Trophoblast cell (in vitro differentiated cells and primary cell): ENCODE data around the gene MXI1.
A peak's percentile ranks its signal among the peaks of the same experiment; 100 is the strongest.

Experiments
- DNase-seq, 2 donors: peaks; one replicate each; pipeline ENCODE4 v3.0.0-alpha.2; 2016
- H2AFZ ChIP-seq: 2 replicates; pipeline ENCODE4 v1.6.1; 2013; ENCODE audit warnings: low read length, moderate library complexity, mild to moderate bottlenecking; ENCODE audit not compliant: insufficient read depth, poor library complexity
- H2AK5ac ChIP-seq: 2 replicates; pipeline ENCODE4 v1.6.1; 2013; ENCODE audit warnings: mild to moderate bottlenecking, low read length
- H2BK120ac ChIP-seq: 2 replicates; pipeline ENCODE4 v1.6.1; 2013; ENCODE audit warnings: low read length, mild to moderate bottlenecking, moderate library complexity; ENCODE audit not compliant: insufficient read depth, poor library complexity
- H2BK12ac ChIP-seq: 2 replicates; pipeline ENCODE4 v1.6.1; 2013; ENCODE audit warnings: mild to moderate bottlenecking, low read length, moderate library complexity
- H2BK5ac ChIP-seq: 2 replicates; pipeline ENCODE4 v1.6.1; 2013; ENCODE audit warnings: low read length, low read depth, moderate library complexity, mild to moderate bottlenecking; ENCODE audit not compliant: poor library complexity
- H3K14ac ChIP-seq: 2 replicates; pipeline ENCODE4 v1.6.1; 2013; ENCODE audit warnings: mild to moderate bottlenecking, low read length
- H3K18ac ChIP-seq: 2 replicates; pipeline ENCODE4 v1.6.1; 2013; ENCODE audit warnings: mild to moderate bottlenecking, low read length
- H3K23ac ChIP-seq: 2 replicates; pipeline ENCODE4 v1.6.1; 2013; ENCODE audit warnings: low read length
- H3K27ac ChIP-seq: 2 replicates; pipeline ENCODE4 v1.5.1; 2013; ENCODE audit warnings: low read depth, mild to moderate bottlenecking, inconsistent platforms, low read length, moderate library complexity
- H3K27me3 ChIP-seq: 2 replicates; pipeline ENCODE4 v1.6.1; 2013; ENCODE audit warnings: inconsistent platforms, mild to moderate bottlenecking, low read length, moderate library complexity; ENCODE audit not compliant: insufficient read depth
- H3K36me3 ChIP-seq, 2 experiments: 1 replicate in 1 of 2; 2 replicates in 1 of 2; pipeline ENCODE4 v1.6.1; 2013; ENCODE audit warnings: low read length in 2 of 2, mild to moderate bottlenecking in 2 of 2, moderate library complexity in 1 of 2; ENCODE audit not compliant: insufficient read depth in 2 of 2, control insufficient read depth in 1 of 2
- H3K4ac ChIP-seq: 2 replicates; pipeline ENCODE4 v1.6.1; 2013; ENCODE audit warnings: low read depth, mild to moderate bottlenecking, low read length, moderate library complexity
- H3K4me1 ChIP-seq, 2 experiments: 1 replicate in 1 of 2; 2 replicates in 1 of 2; pipeline ENCODE4 v1.6.1; 2013; ENCODE audit warnings: low read length in 2 of 2, mild to moderate bottlenecking in 2 of 2, moderate library complexity in 1 of 2; ENCODE audit not compliant: insufficient read depth in 2 of 2, control insufficient read depth in 1 of 2
- H3K4me2 ChIP-seq: 2 replicates; pipeline ENCODE4 v1.6.1; 2013; ENCODE audit warnings: inconsistent platforms, mild to moderate bottlenecking, low read length, moderate library complexity
- H3K4me3 ChIP-seq: 2 replicates; pipeline ENCODE4 v1.5.1; 2013; ENCODE audit warnings: mild to moderate bottlenecking, low read depth, low read length, inconsistent platforms
- H3K79me1 ChIP-seq: one replicate; pipeline ENCODE4 v1.6.1; 2013; ENCODE audit warnings: low read length
- H3K79me2 ChIP-seq: 2 replicates; pipeline ENCODE4 v1.6.1; 2013; ENCODE audit warnings: low read length, mild to moderate bottlenecking; ENCODE audit not compliant: control insufficient read depth, insufficient read depth, poor library complexity
- H3K9ac ChIP-seq: 2 replicates; pipeline ENCODE4 v1.6.1; 2013; ENCODE audit warnings: mild to moderate bottlenecking, low read length
- H3K9me3 ChIP-seq: 2 replicates; pipeline ENCODE4 v1.6.1; 2013; ENCODE audit warnings: low read depth, mild to moderate bottlenecking, control low read depth, inconsistent platforms, low read length; ENCODE audit not compliant: insufficient read depth
- H4K12ac ChIP-seq: 2 replicates; pipeline ENCODE4 v1.6.1; 2013; ENCODE audit warnings: low read depth, mild to moderate bottlenecking, low read length, moderate library complexity
- H4K8ac ChIP-seq: 2 replicates; pipeline ENCODE4 v1.6.1; 2013; ENCODE audit warnings: low read depth, mild to moderate bottlenecking, low read length, moderate library complexity
- H4K91ac ChIP-seq: one replicate; pipeline ENCODE4 v1.6.1; 2013; ENCODE audit warnings: low read depth, mild to moderate bottlenecking, low read length, moderate library complexity
- WGBS: extraction: QIAGEN DNeasy Blood & Tissue Kit; methylation state at CpG from one replicate; pipeline ENCODE4 v1.1.7; 2013; ENCODE audit warnings: missing lambda C conversion rate; ENCODE audit not compliant: insufficient read length, insufficient coverage; ENCODE audit errors: extremely low coverage; 5-methylcytosine and 5-hydroxymethylcytosine counted together

MXI1 gene

GRCh38 chr10:110221044-110221720, 13.8 kb downstream of the MXI1 start:
- peak overlapping the region; percentile 51 for H3K4me2 ChIP-seq
- WGBS, result no CpG with 5 or more reads among the region's 4 CpGs

GRCh38 chr10:110221721-110222261, 14.4 kb downstream of the MXI1 start:
- Histone ChIP-seq H2BK5ac (no peak overlapping the region), H4K12ac (no peak overlapping the region), H4K91ac (no peak overlapping the region), H3K4me3 (no peak overlapping the region), H4K8ac (peak overlapping the region; percentile 31), H2AFZ (no peak overlapping the region), H3K9me3 (no peaks in the 10 kb centered on the region), H3K4me2 (peak overlapping the region; percentile 51), H3K18ac (no peak overlapping the region), H3K4me1 (peaks cover 0 to 3% of the 10 kb centered on the region in 2 experiments), H3K14ac (no peak overlapping the region), H3K79me1 (no peaks in the 10 kb centered on the region), H3K27ac (no peak overlapping the region), H3K9ac (no peak overlapping the region), H2BK12ac (no peak overlapping the region), H3K4ac (no peak overlapping the region), H3K36me3 (no peaks in the 10 kb centered on the region), H2BK120ac (no peak overlapping the region), H2AK5ac (no peak overlapping the region), H3K79me2 (no peaks in the 10 kb centered on the region), H3K27me3 (no peaks in the 10 kb centered on the region), H3K23ac (no peak overlapping the region)
- DNase-seq, result peak; percentile 94 to 98
- WGBS, result no CpG with 5 or more reads among the region's 20 CpGs

More at GRCh38 chr10:110221044-110221720, 13.8 kb downstream of the MXI1 start:
- Histone ChIP-seq H2BK12ac (no peak overlapping the region), H2BK5ac (no peak overlapping the region), H3K18ac (no peak overlapping the region), H3K79me1 (no peaks in the 10 kb centered on the region), H3K27ac (no peak overlapping the region), H2BK120ac (no peak overlapping the region), H3K9me3 (no peaks in the 10 kb centered on the region), H3K9ac (no peak overlapping the region), H3K23ac (no peak overlapping the region), H3K4ac (no peak overlapping the region), H3K4me3 (no peak overlapping the region), H2AFZ (no peak overlapping the region), H3K79me2 (no peaks in the 10 kb centered on the region), H3K36me3 (no peaks in the 10 kb centered on the region), H4K8ac (no peak overlapping the region), H3K4me1 (peaks cover 0 to 3% of the 10 kb centered on the region in 2 experiments), H2AK5ac (no peak overlapping the region), H3K14ac (no peak overlapping the region), H4K12ac (no peak overlapping the region), H4K91ac (no peak overlapping the region), H3K27me3 (no peaks in the 10 kb centered on the region)
- no peak for DNase-seq

- no peak overlapping the region for H4K91ac ChIP-seq
- H2BK5ac ChIP-seq, result no peak overlapping the region
- H3K4me3 ChIP-seq, result no peak overlapping the region
- no CpG with 5 or more reads among the region's 4 CpGs for WGBS
- no peak overlapping the region for H3K4me2 ChIP-seq
- H3K23ac ChIP-seq, result no peak overlapping the region
- H4K8ac ChIP-seq, result no peak overlapping the region
- H3K79me2 ChIP-seq, result no peaks in the 10 kb centered on the region
- H3K18ac ChIP-seq, result no peak overlapping the region
- peaks cover 2% of the 10 kb centered on the region for H3K79me1 ChIP-seq
- no peak overlapping the region for H2BK120ac ChIP-seq
- H3K14ac ChIP-seq, result no peak overlapping the region
- no peak overlapping the region for H3K27ac ChIP-seq
- H2AFZ ChIP-seq, result no peak overlapping the region
- H3K9ac ChIP-seq, result no peak overlapping the region
- H3K36me3 ChIP-seq, result no peaks in the 10 kb centered on the region
- H2BK12ac ChIP-seq, result no peak overlapping the region
- no peaks in the 10 kb centered on the region for H3K9me3 ChIP-seq
- DNase-seq, result no peak
- H4K12ac ChIP-seq, result no peak overlapping the region
- H3K4ac ChIP-seq, result no peak overlapping the region
- peaks cover 0 to 3% of the 10 kb centered on the region in 2 experiments for H3K4me1 ChIP-seq
- no peak overlapping the region for H2AK5ac ChIP-seq
- H3K27me3 ChIP-seq, result no peaks in the 10 kb centered on the region
These were observed 15.4 kb downstream of the MXI1 start for GRCh38 chr10:110222641-110223297.

GRCh38 chr10:110223298-110223925, 16.0 kb downstream of the MXI1 start:
- H3K36me3 ChIP-seq, result no peaks in the 10 kb centered on the region

More at GRCh38 chr10:110223298-110223925, 16.0 kb downstream of the MXI1 start:
- no peak overlapping the region for H3K4me3 ChIP-seq
- H2BK12ac ChIP-seq, result no peak overlapping the region
- no CpG with 5 or more reads among the region's 13 CpGs for WGBS
- no peak overlapping the region for H2AK5ac ChIP-seq
- no peak overlapping the region for H2BK120ac ChIP-seq
- no peak overlapping the region for H4K91ac ChIP-seq
- H3K79me1 ChIP-seq, result peaks cover 2% of the 10 kb centered on the region
- no peak overlapping the region for H4K12ac ChIP-seq
- H3K14ac ChIP-seq, result no peak overlapping the region
- no peaks in the 10 kb centered on the region for H3K9me3 ChIP-seq
- no peak overlapping the region for H3K4ac ChIP-seq
- DNase-seq, result no peak
- no peak overlapping the region for H3K23ac ChIP-seq
- H2BK5ac ChIP-seq, result no peak overlapping the region
- no peak overlapping the region for H3K27ac ChIP-seq
- no peak overlapping the region for H3K4me2 ChIP-seq
- H3K27me3 ChIP-seq, result no peaks in the 10 kb centered on the region
- no peak overlapping the region for H2AFZ ChIP-seq
- H3K79me2 ChIP-seq, result no peaks in the 10 kb centered on the region
- peaks cover 0 to 3% of the 10 kb centered on the region in 2 experiments for H3K4me1 ChIP-seq
- no peak overlapping the region for H4K8ac ChIP-seq
- no peak overlapping the region for H3K9ac ChIP-seq
- H3K18ac ChIP-seq, result no peak overlapping the region
